ENCODE results near the gene MTMR10. TPM values are rescaled to one million over a fixed set of nuclear protein-coding genes. Genes with fewer than 3 reads are reported as not detected.

MTMR10 gene
- total RNA-seq: 9.8 and 23.5 TPM in 2 replicates

GRCh38 chr15:30991255-30992235, at the start of gene MTMR10:
MTMR10 (minus strand) TSS chr15:30991628; CDS start chr15:30991506, 122 bp downstream.

GRCh38 chr15:30903497-30904187, 87.8 kb downstream of the MTMR10 start, which contains the start of gene FAN1:
FAN1 (plus strand) TSS chr15:30903915; CDS start chr15:30904664, 749 bp downstream.

Other genes with a start within 250 kb of the MTMR10 start
- gene FAN1, start 87.7 kb downstream of the MTMR10 start, total RNA-seq: 6.0 and 11.2 TPM in 2 replicates
- not detected in 2 replicates for gene TRPM1, start 110.1 kb upstream of the MTMR10 start, total RNA-seq

Measured in mesangial cell (primary cell).